ENCODE data around the gene RAB31.

DNA sequence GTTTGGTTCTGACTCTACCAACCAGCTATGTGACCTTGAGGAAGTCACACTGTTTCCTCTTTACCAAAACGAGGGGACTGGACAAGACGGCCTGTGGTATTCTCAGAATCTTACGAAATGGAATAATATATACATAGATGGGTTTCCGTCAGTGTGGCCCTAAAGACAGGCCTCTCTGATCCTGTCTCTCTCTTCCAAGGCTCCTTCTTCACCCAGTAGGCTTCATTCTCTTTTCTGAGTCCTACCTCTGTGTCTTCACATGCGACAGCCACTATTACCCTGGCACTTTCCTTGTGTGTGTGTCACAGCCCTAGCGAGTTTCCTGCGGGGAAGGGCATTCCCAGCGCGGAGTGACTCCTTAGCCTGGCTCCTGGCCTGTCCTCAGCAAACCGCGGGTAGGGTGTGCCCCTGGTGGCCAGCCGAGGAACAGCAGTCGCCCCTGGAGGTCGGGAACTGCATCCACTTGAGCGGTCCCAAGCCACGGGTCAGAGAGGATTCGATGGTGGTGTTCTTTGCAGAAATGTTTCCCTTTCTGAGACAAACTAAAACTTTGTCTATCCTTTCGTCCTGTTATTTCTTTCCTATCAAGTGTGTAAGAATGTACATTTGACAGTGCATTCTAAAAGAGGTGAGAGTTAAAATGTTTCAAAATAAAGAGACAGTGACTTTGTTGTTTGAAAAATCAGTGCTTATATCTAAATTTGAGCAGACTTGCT, 63.3 kb downstream of the RAB31 start:
- TF ChIP-seq, protein P1, sequence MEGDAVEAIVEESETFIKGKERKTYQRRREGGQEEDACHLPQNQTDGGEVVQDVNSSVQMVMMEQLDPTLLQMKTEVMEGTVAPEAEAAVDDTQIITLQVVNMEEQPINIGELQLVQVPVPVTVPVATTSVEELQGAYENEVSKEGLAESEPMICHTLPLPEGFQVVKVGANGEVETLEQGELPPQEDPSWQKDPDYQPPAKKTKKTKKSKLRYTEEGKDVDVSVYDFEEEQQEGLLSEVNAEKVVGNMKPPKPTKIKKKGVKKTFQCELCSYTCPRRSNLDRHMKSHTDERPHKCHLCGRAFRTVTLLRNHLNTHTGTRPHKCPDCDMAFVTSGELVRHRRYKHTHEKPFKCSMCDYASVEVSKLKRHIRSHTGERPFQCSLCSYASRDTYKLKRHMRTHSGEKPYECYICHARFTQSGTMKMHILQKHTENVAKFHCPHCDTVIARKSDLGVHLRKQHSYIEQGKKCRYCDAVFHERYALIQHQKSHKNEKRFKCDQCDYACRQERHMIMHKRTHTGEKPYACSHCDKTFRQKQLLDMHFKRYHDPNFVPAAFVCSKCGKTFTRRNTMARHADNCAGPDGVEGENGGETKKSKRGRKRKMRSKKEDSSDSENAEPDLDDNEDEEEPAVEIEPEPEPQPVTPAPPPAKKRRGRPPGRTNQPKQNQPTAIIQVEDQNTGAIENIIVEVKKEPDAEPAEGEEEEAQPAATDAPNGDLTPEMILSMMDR (IDR thresholded peaks at IDR 0.05), result peak; percentile 95 to 99 (median 98)
- TF ChIP-seq POLR2A (IDR thresholded peaks at IDR 0.05), result no peak
